Panc1 (cell line): ENCODE results near the gene SLC5A6. TPM values are rescaled to one million over a fixed set of nuclear protein-coding genes. Genes with fewer than 3 reads are reported as not detected.

Experiments
- ATAC-seq: fragments of 200-7000 bp; cut with Tn5 transposase; 2 replicates; pipeline ENCODE4 v1.9.1; 2020; ENCODE audit warnings: mild to moderate bottlenecking, moderate library complexity
- BruUV-seq: library from RNA; stranded (reverse); fragments of 400-500 nt; replicated peaks from 2 replicates; lab custom pipeline; 2021; lab: Mats Ljungman, UMichigan
- CTCF ChIA-PET: fragments of 300-600 bp; sonication (Branson Sonifier 250); formaldehyde crosslinking; loops from one replicate; lab custom pipeline; 2022; ENCODE audit warnings: antibody characterized with exemption; lab: Charles Lee
- POLR2A ChIA-PET: fragments of 300-600 bp; sonication (Branson Sonifier 250); formaldehyde crosslinking; loops from one replicate; lab custom pipeline; 2022; ENCODE audit warnings: antibody characterized with exemption; lab: Charles Lee
- DNase-seq: peaks from one replicate; pipeline ENCODE4 v3.0.0-alpha.2; 2010; ENCODE audit warnings: low read depth, low spot score
- H3K27ac ChIP-seq: 2 replicates; pipeline ENCODE4 v1.5.1; 2011; ENCODE audit warnings: mild to moderate bottlenecking, low read length, inconsistent platforms
- H3K27me3 ChIP-seq: fragments of 200-500 bp; sonication (Bioruptor generic); 2 replicates; pipeline ENCODE4 v1.6.0; 2014; ENCODE audit warnings: low read length, inconsistent platforms; ENCODE audit not compliant: control insufficient read depth, insufficient read depth
- H3K36me3 ChIP-seq: fragments of 200-500 bp; sonication (Bioruptor generic); 2 replicates; pipeline ENCODE4 v1.5.1; 2014; ENCODE audit warnings: inconsistent platforms, mild to moderate bottlenecking, low read length, moderate library complexity; ENCODE audit not compliant: control insufficient read depth, insufficient read depth
- H3K4me1 ChIP-seq: 2 replicates; pipeline ENCODE4 v1.5.1; 2011; ENCODE audit warnings: inconsistent platforms, mild to moderate bottlenecking, low read length, moderate library complexity; ENCODE audit not compliant: control insufficient read depth, insufficient read depth
- H3K4me3 ChIP-seq, 2 experiments: 2 replicates each; pipeline ENCODE4 v1.5.1; 2011 to 2012; ENCODE audit warnings: low read depth in 2 of 2, low read length in 2 of 2, mild to moderate bottlenecking in 2 of 2, inconsistent platforms in 1 of 2, moderate library complexity in 1 of 2
- H3K9me3 ChIP-seq: fragments of 200-500 bp; sonication (Bioruptor generic); 2 replicates; pipeline ENCODE4 v1.5.1; 2014; ENCODE audit warnings: low read depth, mild to moderate bottlenecking, inconsistent platforms, low read length, moderate library complexity; ENCODE audit not compliant: control insufficient read depth, insufficient read depth
- POLR2AphosphoS5 ChIP-seq: IDR thresholded peaks from 2 replicates; pipeline ENCODE4 v1.6.1; 2012; ENCODE audit warnings: mild to moderate bottlenecking, low read depth, low read length, moderate library complexity
- SIN3A ChIP-seq: IDR thresholded peaks from 2 replicates; pipeline ENCODE4 v1.6.1; 2012; ENCODE audit warnings: low read depth, mild to moderate bottlenecking, low read length, moderate library complexity, borderline replicate concordance; ENCODE audit not compliant: insufficient read depth
- TCF7L2 ChIP-seq: IDR thresholded peaks from 2 replicates; pipeline ENCODE4 v1.6.1; 2011; ENCODE audit warnings: mild to moderate bottlenecking, low read depth, low read length, inconsistent platforms
- in situ Hi-C: cut with HindIII; loops from 2 replicates; pipeline ENCODE4 v1.10.0; 2016; ENCODE audit warnings: low sequenced_read_pairs, low pct_unique_long_range_greater_than_20kb
- intact Hi-C: fragments of 100-400 bp; cut with micrococcal nuclease; formaldehyde crosslinking; loops from one replicate; pipeline ENCODE4 v1.10.0; 2022; ENCODE audit not compliant: unreplicated experiment
- total RNA-seq: library from RNA; stranded (reverse); gene quantifications from one replicate; pipeline ENCODE4 v1.2.1, GENCODE V29; 2021; ENCODE audit not compliant: unreplicated experiment
- TF ChIP-seq, protein P1 (sequence below), 2 experiments: IDR thresholded peaks; 2 replicates each; pipeline ENCODE4 v1.6.1; 2011 to 2012; ENCODE audit warnings: low read depth in 2 of 2, control low read depth in 1 of 2, low read length in 1 of 2, mild to moderate bottlenecking in 1 of 2, moderate library complexity in 1 of 2; ENCODE audit not compliant: insufficient read depth in 1 of 2
- TF ChIP-seq, protein P2 (sequence below): fragments of 450-650 bp; IDR thresholded peaks from 2 replicates; pipeline ENCODE4 v1.5.1; 2017; ENCODE audit warnings: mild to moderate bottlenecking

The SLC5A6 gene
- total RNA-seq, 1 experiment from 2014 or later: 74.5 TPM

DNA sequence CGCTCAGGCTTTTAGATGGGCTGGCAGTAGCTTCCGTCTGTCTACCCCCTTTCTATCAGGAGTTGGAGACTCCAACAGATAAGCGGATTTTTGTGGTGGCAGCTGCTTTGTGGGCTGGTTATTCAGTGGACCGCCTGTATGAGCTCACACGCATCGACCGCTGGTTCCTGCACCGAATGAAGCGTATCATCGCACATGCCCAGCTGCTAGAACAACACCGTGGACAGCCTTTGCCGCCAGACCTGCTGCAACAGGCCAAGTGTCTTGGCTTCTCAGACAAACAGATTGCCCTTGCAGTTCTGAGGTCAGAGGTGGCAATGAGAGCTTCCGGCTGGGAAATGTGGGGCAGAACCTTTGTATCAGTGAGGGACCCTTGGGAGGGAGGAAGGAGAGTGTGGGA lies 19.9 kb upstream of the SLC5A6 start:
- Histone ChIP-seq H3K4me3 (no peak overlapping the region), H3K27ac (no peak overlapping the region), H3K9me3 (no peaks in the 10 kb centered on the region), H3K36me3 (peaks cover 47% of the 10 kb centered on the region), H3K4me1 (no peaks in the 10 kb centered on the region), H3K27me3 (no peaks in the 10 kb centered on the region)
- intact Hi-C loops (no loop called here), in situ Hi-C loops (no loop called here)
- TF ChIP-seq, protein P1, sequence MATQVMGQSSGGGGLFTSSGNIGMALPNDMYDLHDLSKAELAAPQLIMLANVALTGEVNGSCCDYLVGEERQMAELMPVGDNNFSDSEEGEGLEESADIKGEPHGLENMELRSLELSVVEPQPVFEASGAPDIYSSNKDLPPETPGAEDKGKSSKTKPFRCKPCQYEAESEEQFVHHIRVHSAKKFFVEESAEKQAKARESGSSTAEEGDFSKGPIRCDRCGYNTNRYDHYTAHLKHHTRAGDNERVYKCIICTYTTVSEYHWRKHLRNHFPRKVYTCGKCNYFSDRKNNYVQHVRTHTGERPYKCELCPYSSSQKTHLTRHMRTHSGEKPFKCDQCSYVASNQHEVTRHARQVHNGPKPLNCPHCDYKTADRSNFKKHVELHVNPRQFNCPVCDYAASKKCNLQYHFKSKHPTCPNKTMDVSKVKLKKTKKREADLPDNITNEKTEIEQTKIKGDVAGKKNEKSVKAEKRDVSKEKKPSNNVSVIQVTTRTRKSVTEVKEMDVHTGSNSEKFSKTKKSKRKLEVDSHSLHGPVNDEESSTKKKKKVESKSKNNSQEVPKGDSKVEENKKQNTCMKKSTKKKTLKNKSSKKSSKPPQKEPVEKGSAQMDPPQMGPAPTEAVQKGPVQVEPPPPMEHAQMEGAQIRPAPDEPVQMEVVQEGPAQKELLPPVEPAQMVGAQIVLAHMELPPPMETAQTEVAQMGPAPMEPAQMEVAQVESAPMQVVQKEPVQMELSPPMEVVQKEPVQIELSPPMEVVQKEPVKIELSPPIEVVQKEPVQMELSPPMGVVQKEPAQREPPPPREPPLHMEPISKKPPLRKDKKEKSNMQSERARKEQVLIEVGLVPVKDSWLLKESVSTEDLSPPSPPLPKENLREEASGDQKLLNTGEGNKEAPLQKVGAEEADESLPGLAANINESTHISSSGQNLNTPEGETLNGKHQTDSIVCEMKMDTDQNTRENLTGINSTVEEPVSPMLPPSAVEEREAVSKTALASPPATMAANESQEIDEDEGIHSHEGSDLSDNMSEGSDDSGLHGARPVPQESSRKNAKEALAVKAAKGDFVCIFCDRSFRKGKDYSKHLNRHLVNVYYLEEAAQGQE (IDR thresholded peaks at IDR 0.05; ENCODE audit: insufficient read depth in 1 of 2, low read depth in 2 of 2, low read length in 1 of 2): no peak
- TF ChIP-seq SIN3A: no peak
- no peak for TF ChIP-seq TCF7L2
- TF ChIP-seq, protein P2, sequence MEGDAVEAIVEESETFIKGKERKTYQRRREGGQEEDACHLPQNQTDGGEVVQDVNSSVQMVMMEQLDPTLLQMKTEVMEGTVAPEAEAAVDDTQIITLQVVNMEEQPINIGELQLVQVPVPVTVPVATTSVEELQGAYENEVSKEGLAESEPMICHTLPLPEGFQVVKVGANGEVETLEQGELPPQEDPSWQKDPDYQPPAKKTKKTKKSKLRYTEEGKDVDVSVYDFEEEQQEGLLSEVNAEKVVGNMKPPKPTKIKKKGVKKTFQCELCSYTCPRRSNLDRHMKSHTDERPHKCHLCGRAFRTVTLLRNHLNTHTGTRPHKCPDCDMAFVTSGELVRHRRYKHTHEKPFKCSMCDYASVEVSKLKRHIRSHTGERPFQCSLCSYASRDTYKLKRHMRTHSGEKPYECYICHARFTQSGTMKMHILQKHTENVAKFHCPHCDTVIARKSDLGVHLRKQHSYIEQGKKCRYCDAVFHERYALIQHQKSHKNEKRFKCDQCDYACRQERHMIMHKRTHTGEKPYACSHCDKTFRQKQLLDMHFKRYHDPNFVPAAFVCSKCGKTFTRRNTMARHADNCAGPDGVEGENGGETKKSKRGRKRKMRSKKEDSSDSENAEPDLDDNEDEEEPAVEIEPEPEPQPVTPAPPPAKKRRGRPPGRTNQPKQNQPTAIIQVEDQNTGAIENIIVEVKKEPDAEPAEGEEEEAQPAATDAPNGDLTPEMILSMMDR: no peak
- no peak for TF ChIP-seq POLR2AphosphoS5
- ATAC-seq: no peak
- ChIA-PET CTCF (no interaction called here), POLR2A (no interaction called here)
- DNase-seq: no peak
- no TSS peak for BruUV-seq

DNA sequence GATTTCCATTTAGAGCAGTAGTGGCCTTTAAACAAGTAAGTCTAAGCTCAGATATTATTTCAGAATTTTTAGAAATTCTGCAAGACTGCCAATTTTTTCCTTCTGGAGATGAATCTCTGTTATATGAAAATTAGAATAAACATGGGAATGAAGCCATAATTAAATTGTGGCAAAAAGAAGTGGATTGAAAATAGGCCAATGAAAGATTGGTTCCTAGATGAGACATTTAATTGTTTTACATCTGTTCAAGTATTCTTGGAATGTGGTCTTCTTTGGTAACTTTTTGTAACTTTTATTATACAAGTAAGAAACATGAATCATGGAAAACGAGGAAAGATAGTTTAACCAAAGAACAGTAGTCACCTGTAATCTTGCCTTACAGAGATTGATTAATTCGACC lies 15.4 kb upstream of the SLC5A6 start:
- Histone ChIP-seq H3K4me3 (no peak overlapping the region), H3K36me3 (peaks cover 29% of the 10 kb centered on the region), H3K27me3 (no peaks in the 10 kb centered on the region), H3K27ac (no peak overlapping the region), H3K4me1 (no peaks in the 10 kb centered on the region), H3K9me3 (no peaks in the 10 kb centered on the region)
- ATAC-seq: no peak
- no peak for DNase-seq
- POLR2A ChIA-PET: no interaction called here
- in situ Hi-C loops (no loop called here), intact Hi-C loops (no loop called here)
- TF ChIP-seq, protein P1 (IDR thresholded peaks at IDR 0.05; ENCODE audit: insufficient read depth in 1 of 2, low read depth in 2 of 2, low read length in 1 of 2): no peak
- TF ChIP-seq SIN3A (no peak), POLR2AphosphoS5 (no peak), TCF7L2 (no peak)
- TF ChIP-seq, protein P2: no peak
- no TSS peak for BruUV-seq
- CTCF ChIA-PET: no interaction called here
